Body of pancreas (tissue), 4 donors: Measurements from ENCODE around the gene PHOX2A. TPM values are rescaled to one million over a fixed set of nuclear protein-coding genes. Genes with fewer than 3 reads are reported as not detected.

Source experiments
- ATAC-seq: fragments of 150-250 bp; one replicate; pipeline ENCODE4 v1.9.1; 2016
- DNase-seq, 4 donors: peaks; one replicate each; pipeline ENCODE4 v3.0.0-alpha.2; 2019
- H3K27ac ChIP-seq, 4 donors: fragments of 200-600 bp; sonication (generic); 1 replicate in 3 of 4; 2 replicates in 1 of 4; pipeline versions ENCODE4 v1.5.1 to v1.6.1; 2016 to 2019; ENCODE audit warnings: mild to moderate bottlenecking in 1 of 4, mixed read lengths in 1 of 4, moderate library complexity in 1 of 4
- H3K27me3 ChIP-seq, 2 donors: fragments of 200-600 bp; sonication (generic); one replicate each; pipeline ENCODE4 v1.6.0; 2016; ENCODE audit warnings: mild to moderate bottlenecking in 1 of 2
- H3K36me3 ChIP-seq, 2 donors: fragments of 200-600 bp; sonication (generic); replicated peaks in 1 of 2; 2 replicates each; pipeline ENCODE4 v1.5.1; 2016; ENCODE audit warnings: low read depth in 2 of 2; ENCODE audit not compliant: insufficient read depth in 1 of 2
- H3K4me1 ChIP-seq: fragments of 200-600 bp; sonication (generic); one replicate; pipeline ENCODE4 v1.6.0; 2016
- H3K4me3 ChIP-seq, 2 donors: fragments of 200-600 bp; sonication (generic); 1 replicate in 1 of 2; 2 replicates in 1 of 2; pipeline ENCODE4 v1.5.1; 2016 to 2019
- H3K9me3 ChIP-seq, 3 donors: fragments of 200-600 bp; sonication (generic); 1 replicate in 2 of 3; 2 replicates in 1 of 3; pipeline ENCODE4 v1.5.1; 2016
- POLR2A ChIP-seq, 3 donors: fragments of 450-650 bp; IDR thresholded peaks; one replicate each; pipeline ENCODE4 v1.6.1; 2016; ENCODE audit warnings: antibody characterized with exemption in 3 of 3, mild to moderate bottlenecking in 2 of 3
- WGBS, 2 donors: methylation state at CpG; one replicate each; pipeline ENCODE4 v1.1.5; 2017; 5-methylcytosine and 5-hydroxymethylcytosine counted together
- intact Hi-C: fragments of 100-400 bp; cut with DNase I; formaldehyde crosslinking; loops from one replicate; pipeline ENCODE4 v1.15.1; 2023
- total RNA-seq, 2 donors: library from RNA; depleted of rRNA; stranded (reverse); fragments of >200 nt; gene quantifications; one replicate each; pipeline ENCODE4 v1.1.0, GENCODE V29; 2016
- TF ChIP-seq, protein P1 (sequence below), 7 experiments: fragments of 450-650 bp in 4 of 7; fragments of 200-600 bp in 3 of 7; sonication (generic) in 3 of 7; IDR thresholded peaks; one replicate each; pipeline ENCODE4 v1.5.1; 2016 to 2019; ENCODE audit warnings: antibody characterized with exemption in 7 of 7

The PHOX2A gene
- total RNA-seq, 2 donors from 2014 or later, result not detected

DNA sequence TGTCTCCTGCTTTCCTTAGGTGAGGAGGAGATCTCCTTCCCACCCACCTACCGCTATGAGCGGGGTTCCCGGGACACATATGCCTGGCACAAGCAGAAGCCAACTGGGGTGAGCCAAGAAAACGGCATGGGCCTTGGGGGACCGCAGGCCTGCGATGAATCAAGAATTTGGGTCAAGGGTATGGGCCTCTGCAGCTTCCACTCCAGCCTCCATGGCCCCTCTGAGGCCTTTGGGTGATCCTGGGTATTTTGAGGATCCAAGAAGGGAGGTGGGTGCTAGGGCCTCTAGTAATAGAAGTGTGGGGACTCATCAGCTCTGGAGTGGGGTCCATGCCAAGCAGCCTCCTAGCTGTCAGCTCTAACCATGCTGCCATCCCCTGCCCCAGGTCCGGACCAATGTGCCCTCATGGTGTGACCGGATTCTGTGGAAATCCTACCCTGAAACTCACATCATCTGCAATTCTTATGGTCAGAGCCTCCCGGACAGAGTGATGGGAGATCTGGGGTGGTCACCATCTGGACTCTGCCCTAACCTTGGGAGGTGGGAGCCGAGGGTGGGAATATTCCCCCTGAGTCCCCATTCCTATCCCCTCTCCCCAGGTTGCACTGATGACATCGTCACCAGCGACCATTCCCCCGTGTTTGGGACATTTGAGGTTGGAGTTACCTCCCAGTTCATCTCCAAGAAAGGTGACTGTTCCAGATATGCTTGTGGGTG is 10.8 kb downstream of the PHOX2A start:
- Histone ChIP-seq H3K27me3 (no peaks in the 10 kb centered on the region), H3K27ac (no peak overlapping the region), H3K9me3 (no peaks in the 10 kb centered on the region), H3K36me3 (peaks cover 0 to 20% of the 10 kb centered on the region in 2 donors), H3K4me3 (no peak overlapping the region), H3K4me1 (peaks cover 3% of the 10 kb centered on the region)
- TF ChIP-seq POLR2A (IDR thresholded peaks at IDR 0.05), result no peak
- TF ChIP-seq, protein P1, sequence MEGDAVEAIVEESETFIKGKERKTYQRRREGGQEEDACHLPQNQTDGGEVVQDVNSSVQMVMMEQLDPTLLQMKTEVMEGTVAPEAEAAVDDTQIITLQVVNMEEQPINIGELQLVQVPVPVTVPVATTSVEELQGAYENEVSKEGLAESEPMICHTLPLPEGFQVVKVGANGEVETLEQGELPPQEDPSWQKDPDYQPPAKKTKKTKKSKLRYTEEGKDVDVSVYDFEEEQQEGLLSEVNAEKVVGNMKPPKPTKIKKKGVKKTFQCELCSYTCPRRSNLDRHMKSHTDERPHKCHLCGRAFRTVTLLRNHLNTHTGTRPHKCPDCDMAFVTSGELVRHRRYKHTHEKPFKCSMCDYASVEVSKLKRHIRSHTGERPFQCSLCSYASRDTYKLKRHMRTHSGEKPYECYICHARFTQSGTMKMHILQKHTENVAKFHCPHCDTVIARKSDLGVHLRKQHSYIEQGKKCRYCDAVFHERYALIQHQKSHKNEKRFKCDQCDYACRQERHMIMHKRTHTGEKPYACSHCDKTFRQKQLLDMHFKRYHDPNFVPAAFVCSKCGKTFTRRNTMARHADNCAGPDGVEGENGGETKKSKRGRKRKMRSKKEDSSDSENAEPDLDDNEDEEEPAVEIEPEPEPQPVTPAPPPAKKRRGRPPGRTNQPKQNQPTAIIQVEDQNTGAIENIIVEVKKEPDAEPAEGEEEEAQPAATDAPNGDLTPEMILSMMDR (IDR thresholded peaks at IDR 0.05), result no peak
- intact Hi-C loops, result no loop called here
- 85% methylated on average over 12 to 13 of the region's 13 CpGs for WGBS, 2 donors
- DNase-seq, result no peak
- no peak for ATAC-seq

DNA sequence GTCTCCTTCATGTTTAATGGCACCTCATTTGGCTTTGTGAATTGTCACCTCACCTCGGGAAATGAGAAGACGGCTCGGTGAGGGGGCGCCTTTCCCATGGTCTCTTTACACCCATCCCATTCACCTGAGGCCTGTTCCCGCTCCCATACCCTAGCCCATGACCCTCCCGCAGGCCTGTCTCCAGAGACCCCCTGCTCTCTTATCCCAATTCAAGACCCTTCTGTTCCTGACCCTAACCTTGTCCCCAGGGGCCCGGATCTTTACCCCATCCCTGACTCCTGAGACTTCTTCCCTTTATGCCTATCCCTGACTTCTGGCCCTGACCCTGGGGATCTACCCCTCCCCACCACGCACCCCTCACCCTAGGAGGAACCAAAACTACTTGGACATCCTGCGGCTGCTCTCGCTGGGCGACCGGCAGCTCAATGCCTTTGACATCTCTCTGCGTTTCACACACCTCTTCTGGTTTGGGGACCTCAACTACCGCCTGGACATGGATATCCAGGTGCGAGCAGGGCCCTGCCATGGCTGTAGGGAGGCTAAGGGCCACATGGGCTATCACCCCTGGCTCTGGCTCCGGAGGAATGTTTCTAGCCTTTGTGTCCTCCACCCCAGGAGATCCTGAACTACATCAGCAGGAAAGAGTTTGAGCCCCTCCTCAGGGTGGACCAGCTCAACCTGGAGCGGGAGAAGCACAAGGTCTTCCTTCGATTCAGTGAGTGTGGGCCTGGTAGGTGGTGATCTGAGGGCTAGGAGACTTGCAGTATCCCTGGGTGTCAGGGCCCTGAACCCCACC is 11.5 kb downstream of the PHOX2A start:
- intact Hi-C loops, result no loop called here
- H3K4me3 ChIP-seq, result no peak overlapping the region
- TF ChIP-seq, protein P1 (IDR thresholded peaks at IDR 0.05), result no peak
- no peak for TF ChIP-seq POLR2A (IDR thresholded peaks at IDR 0.05)
- DNase-seq (no peak), ATAC-seq (no peak)
- no peak overlapping the region for H3K27ac ChIP-seq
- H3K9me3 ChIP-seq, result no peaks in the 10 kb centered on the region
- WGBS, 2 donors, result 93 to 96% methylated on average over 18 of the region's 18 CpGs
- peaks cover 0 to 20% of the 10 kb centered on the region in 2 donors for H3K36me3 ChIP-seq
- H3K27me3 ChIP-seq, result no peaks in the 10 kb centered on the region
- H3K4me1 ChIP-seq, result no peaks in the 10 kb centered on the region

DNA sequence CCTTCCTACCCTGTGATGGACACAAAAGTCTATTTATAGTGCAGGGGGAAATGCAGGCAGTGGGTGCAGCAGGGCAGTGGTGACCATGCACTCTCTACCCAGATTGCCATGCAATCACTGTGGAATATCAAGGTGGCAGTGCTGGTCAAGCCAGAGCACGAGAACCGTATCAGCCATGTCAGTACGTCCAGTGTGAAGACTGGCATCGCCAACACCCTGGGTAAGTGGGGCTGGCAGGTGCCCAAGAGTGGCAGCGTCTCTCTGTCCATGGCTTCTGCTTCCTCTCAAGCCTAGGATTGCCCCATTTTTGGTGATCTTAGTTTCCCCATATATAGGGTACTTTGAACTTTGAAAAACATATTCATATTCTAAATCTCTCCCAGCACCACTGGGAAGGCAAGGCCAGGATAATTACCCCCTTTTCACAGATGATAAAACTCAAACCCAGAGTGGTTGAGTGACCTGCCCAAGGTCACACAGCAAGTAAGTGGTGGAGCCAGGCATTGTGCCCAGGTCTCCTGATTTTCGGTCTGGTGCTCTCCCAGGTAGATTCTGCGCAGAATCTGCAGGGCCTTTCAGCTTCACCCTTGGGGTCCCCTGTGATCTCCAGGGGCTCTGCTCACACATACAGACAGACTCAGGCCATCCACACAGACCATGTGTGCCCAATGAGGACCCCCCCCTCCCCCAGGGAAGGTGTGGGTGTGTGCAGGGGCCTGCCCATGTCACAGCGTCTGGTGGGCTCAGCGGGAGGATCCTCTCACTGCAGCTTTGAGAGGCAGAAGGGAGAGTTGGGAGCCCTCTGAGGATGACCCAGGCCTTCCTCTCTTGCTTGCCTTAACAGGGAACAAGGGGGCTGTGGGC is 12.3 kb downstream of the PHOX2A start:
- no peak for ATAC-seq
- TF ChIP-seq, protein P1 (IDR thresholded peaks at IDR 0.05), result no peak
- TF ChIP-seq POLR2A (IDR thresholded peaks at IDR 0.05), result no peak
- peaks cover 0 to 20% of the 10 kb centered on the region in 2 donors for H3K36me3 ChIP-seq
- 68 to 87% methylated on average over 7 to 9 of the region's 9 CpGs for WGBS, 2 donors
- no peak overlapping the region for H3K4me3 ChIP-seq
- H3K4me1 ChIP-seq, result no peaks in the 10 kb centered on the region
- H3K27me3 ChIP-seq, result no peaks in the 10 kb centered on the region
- H3K9me3 ChIP-seq, result no peaks in the 10 kb centered on the region
- no peak for DNase-seq
- intact Hi-C loops, result no loop called here
- H3K27ac ChIP-seq, result no peak overlapping the region

GRCh38 chr11:72230764-72231365 is 13.1 kb downstream of the PHOX2A start:
- 89 to 91% methylated on average over 12 to 18 of the region's 18 CpGs for WGBS, 2 donors
- TF ChIP-seq, protein P1 (IDR thresholded peaks at IDR 0.05), result no peak
- no peak for TF ChIP-seq POLR2A (IDR thresholded peaks at IDR 0.05)
- Histone ChIP-seq H3K4me1 (peaks cover 2% of the 10 kb centered on the region), H3K27me3 (no peaks in the 10 kb centered on the region), H3K9me3 (no peaks in the 10 kb centered on the region), H3K36me3 (peaks cover 0 to 20% of the 10 kb centered on the region in 2 donors), H3K27ac (no peak overlapping the region), H3K4me3 (no peak overlapping the region)
- intact Hi-C loops, result no loop called here
- DNase-seq (no peak), ATAC-seq (no peak)
